SK-N-SH (cell line): ENCODE measurements around the gene SP7.

ENCODE experiments used
- CTCF ChIP-seq: fragments of 200-600 bp; sonication (generic); IDR thresholded peaks from 2 replicates; pipeline ENCODE4 v1.6.1; 2017; ENCODE audit warnings: antibody characterized with exemption, mild to moderate bottlenecking, moderate library complexity
- EZH2phosphoT487 ChIP-seq: fragments of 200-600 bp; sonication (generic); IDR thresholded peaks from 2 replicates; pipeline ENCODE4 v1.6.1; 2017; ENCODE audit warnings: low read depth, mixed run types, mild to moderate bottlenecking, antibody characterized with exemption, moderate library complexity, borderline replicate concordance
- MXI1 ChIP-seq: IDR thresholded peaks from 2 replicates; pipeline ENCODE4 v1.6.1; 2012; ENCODE audit warnings: mild to moderate bottlenecking, low read depth, low read length, improper control_type of control experiment
- NRF1 ChIP-seq: IDR thresholded peaks from 2 replicates; pipeline ENCODE4 v1.6.1; 2012; ENCODE audit warnings: low read depth, mild to moderate bottlenecking, low read length
- POLR2AphosphoS5 ChIP-seq: IDR thresholded peaks from 2 replicates; pipeline ENCODE4 v1.6.1; 2012; ENCODE audit warnings: low read depth, low read length
- TF ChIP-seq, protein P1 (sequence below): IDR thresholded peaks from 2 replicates; pipeline ENCODE4 v1.6.1; 2012; ENCODE audit warnings: mild to moderate bottlenecking, low read depth, low read length, moderate library complexity

DNA sequence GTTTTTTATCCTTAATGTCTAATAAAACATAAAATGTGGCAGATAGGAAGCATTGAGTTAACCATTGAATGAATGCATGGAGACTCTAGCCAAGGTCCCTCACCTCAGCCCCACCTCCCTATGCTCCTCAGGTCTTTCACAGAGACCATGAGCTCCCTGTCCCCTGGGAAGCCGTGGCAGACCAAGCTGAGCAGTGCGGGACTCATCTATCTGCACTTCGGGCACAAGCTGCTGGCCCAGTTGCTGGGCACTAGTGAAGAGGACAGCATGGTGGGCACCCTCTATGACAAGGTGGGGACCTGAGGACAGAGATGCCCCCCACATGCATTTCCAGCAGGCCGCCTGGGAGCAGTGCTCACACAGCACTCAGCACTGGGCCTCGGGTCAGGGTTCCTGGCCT, 33.3 kb downstream of the SP7 start:
- TF ChIP-seq MXI1 (no peak), NRF1 (no peak), CTCF (no peak), EZH2phosphoT487 (no peak), POLR2AphosphoS5 (no peak)
- TF ChIP-seq, protein P1, sequence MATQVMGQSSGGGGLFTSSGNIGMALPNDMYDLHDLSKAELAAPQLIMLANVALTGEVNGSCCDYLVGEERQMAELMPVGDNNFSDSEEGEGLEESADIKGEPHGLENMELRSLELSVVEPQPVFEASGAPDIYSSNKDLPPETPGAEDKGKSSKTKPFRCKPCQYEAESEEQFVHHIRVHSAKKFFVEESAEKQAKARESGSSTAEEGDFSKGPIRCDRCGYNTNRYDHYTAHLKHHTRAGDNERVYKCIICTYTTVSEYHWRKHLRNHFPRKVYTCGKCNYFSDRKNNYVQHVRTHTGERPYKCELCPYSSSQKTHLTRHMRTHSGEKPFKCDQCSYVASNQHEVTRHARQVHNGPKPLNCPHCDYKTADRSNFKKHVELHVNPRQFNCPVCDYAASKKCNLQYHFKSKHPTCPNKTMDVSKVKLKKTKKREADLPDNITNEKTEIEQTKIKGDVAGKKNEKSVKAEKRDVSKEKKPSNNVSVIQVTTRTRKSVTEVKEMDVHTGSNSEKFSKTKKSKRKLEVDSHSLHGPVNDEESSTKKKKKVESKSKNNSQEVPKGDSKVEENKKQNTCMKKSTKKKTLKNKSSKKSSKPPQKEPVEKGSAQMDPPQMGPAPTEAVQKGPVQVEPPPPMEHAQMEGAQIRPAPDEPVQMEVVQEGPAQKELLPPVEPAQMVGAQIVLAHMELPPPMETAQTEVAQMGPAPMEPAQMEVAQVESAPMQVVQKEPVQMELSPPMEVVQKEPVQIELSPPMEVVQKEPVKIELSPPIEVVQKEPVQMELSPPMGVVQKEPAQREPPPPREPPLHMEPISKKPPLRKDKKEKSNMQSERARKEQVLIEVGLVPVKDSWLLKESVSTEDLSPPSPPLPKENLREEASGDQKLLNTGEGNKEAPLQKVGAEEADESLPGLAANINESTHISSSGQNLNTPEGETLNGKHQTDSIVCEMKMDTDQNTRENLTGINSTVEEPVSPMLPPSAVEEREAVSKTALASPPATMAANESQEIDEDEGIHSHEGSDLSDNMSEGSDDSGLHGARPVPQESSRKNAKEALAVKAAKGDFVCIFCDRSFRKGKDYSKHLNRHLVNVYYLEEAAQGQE, result no peak
